GM12864 (cell line): ENCODE measurements around the gene AOPEP.

ENCODE experiments used
- DNase-seq: peaks from one replicate; pipeline ENCODE4 v3.0.0-alpha.2; 2011; ENCODE audit warnings: low read depth
- H3K4me3 ChIP-seq: 2 replicates; pipeline ENCODE4 v1.5.1; 2011; ENCODE audit warnings: mild to moderate bottlenecking, low read depth, low read length, control low read depth
- CTCF ChIP-seq: IDR thresholded peaks from 2 replicates; pipeline ENCODE4 v1.5.1; 2011; ENCODE audit warnings: low read depth, mild to moderate bottlenecking, moderate library complexity, low read length, control low read depth, inconsistent platforms; ENCODE audit errors: missing control alignments

The AOPEP gene

DNA sequence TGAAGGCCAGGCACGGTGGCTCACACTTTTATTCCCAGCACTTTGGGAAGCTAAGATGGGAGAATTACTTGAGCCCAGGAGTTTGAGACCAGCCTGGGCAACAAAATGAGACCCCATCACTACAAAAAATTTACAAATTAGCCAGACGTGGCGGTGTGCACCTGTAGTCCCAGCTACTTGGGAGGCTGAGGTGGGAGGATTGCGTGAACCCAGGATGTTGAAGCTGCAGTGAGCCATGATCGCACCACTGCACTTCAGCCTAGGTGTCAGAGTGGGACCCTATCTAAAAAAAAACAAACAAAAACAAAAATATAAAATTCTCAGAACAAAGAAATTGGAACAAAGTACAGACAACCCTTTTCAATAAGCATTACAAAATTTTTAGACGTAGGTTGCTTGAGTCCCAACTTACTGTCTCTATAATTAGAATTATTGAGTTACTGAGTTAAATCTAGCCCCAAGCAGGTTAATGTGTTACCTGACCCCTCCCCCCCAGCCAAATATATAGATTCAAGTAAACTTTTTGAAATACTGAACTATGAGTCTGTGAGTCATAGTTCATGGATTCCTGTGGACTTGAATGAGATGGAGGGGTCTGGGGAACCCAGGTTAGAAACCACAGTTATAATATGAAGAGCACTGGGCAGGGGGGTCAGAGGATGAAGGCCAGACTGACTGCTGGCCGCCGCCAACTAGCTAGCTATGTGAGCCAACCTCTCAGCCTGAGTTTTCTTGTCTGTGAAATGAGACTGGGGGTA, 173.1 kb downstream of the AOPEP start:
- DNase-seq = no peak
- TF ChIP-seq CTCF = no peak
- H3K4me3 ChIP-seq = no peak overlapping the region

DNA sequence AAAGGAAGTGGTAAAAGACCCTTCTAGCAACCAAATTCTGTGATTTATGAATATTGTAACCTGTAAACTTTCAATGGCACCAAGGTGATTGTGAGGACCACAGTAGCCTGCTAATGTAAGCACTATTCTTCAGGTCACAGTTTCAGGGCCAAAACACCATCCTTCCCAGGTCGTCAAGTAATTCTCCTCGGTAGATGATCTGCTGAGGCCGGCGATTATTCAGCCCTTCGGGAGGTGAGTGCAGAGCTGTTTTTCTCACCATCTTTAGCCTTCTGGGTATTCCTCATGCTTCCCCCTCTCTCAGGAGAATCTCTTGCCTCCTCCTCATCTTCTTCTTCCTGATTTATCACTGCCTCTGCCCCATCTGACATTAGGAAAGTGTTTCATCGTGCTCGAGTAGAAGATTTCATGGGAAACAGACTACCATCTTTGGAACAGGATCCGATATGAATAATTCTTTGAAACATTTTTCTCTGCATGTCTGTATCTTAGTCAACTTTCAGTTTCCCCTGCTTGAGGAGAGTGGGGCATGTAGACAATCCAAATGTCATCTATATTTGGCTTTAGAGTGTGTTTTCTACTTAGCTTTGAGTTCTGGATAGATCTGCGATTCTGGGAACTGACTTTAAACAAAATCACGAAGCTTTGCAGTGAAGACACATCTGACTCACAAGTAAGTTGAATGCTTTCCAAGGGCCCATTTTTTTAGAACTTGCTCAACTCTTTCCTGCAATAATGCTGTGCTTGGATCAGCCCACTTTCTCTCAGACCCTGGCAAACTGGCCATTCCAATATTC, 173.9 kb downstream of the AOPEP start:
- H3K4me3 ChIP-seq = no peak overlapping the region
- DNase-seq = no peak
- no peak for TF ChIP-seq CTCF

- H3K4me3 ChIP-seq = no peak overlapping the region
Measured at GRCh38 chr9:94901019-94901363, 174.5 kb downstream of the AOPEP start.

GRCh38 chr9:94903961-94904421, 177.5 kb downstream of the AOPEP start:
- no peak for TF ChIP-seq CTCF
- H3K4me3 ChIP-seq = no peak overlapping the region
- DNase-seq = no peak

More at GRCh38 chr9:94901019-94901363, 174.5 kb downstream of the AOPEP start:
- no peak for TF ChIP-seq CTCF
- DNase-seq = no peak

DNA sequence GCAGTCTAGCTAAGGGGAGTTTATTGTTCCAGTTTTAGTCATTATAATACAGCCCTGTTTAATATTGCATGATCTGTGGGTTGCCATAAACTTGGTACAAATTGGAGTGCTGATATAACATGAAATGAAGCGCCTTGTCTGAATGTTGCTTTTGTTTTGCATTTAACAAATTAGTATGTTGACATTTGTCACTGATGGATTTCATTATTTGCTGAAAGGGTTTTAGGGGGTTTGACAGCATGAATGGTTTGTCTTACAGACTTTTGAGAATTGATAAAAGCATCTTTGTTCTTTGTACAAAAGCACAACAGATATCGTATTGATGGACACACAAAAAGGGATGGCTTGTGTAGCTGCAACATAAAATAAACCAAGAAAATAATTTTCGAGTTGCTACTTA, 178.3 kb downstream of the AOPEP start:
- no peak for TF ChIP-seq CTCF
- H3K4me3 ChIP-seq = no peak overlapping the region
- no peak for DNase-seq

DNA sequence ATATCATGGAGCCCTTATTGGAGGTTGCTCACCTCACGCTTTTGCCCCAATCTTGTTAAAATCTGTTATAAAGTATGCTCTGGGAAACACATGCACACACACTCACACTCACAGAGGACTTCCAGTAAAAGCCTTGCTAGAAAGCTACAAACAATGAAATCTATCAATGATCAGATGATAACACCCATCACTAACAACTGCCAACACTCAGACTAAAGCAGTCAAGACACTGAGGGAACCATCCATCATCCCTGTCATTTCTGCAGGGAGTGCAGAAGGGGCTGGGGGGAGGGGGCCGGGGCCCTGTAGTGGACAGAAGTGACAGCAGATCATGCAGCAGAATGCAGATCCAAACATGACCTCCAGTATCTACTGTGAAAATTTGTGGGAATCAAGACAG, 179.1 kb downstream of the AOPEP start:
- H3K4me3 ChIP-seq = no peak overlapping the region
- TF ChIP-seq CTCF = no peak
- no peak for DNase-seq
